C4-2B (cell line): ENCODE results near the gene POFUT2.

Experiments used
- H3K27ac ChIP-seq: fragments of 450-650 bp; 2 replicates; pipeline ENCODE4 v1.5.1; 2017
- ZFX ChIP-seq: fragments of 450-650 bp; IDR thresholded peaks from 2 replicates; pipeline ENCODE4 v1.6.1; 2017
- TF ChIP-seq, protein P1 (sequence below): fragments of 450-650 bp; conservative IDR thresholded peaks from 2 replicates; pipeline ENCODE4 v1.5.1; 2017; ENCODE audit warnings: mild to moderate bottlenecking

The POFUT2 gene

DNA sequence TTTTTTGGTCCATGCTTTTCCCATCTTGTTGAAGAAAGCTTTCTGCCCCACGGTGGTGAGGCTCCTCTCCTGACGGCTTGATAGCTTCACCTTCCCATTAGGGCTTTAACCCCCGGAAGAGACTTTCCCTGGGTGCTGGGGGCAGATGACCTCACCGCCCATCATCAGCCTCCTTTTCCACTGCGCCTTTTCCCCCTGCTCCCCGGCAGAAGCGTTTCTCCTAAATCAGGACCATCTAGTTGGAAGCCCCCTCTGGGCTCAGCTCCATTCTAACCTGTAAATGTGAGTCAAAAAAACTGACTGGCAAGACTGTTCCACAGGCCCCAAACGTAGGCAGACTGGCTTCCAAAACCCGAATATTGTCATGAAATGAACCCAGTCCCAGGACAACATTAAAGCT is 6.7 kb downstream of the POFUT2 start:
- no peak for TF ChIP-seq ZFX
- TF ChIP-seq, protein P1, sequence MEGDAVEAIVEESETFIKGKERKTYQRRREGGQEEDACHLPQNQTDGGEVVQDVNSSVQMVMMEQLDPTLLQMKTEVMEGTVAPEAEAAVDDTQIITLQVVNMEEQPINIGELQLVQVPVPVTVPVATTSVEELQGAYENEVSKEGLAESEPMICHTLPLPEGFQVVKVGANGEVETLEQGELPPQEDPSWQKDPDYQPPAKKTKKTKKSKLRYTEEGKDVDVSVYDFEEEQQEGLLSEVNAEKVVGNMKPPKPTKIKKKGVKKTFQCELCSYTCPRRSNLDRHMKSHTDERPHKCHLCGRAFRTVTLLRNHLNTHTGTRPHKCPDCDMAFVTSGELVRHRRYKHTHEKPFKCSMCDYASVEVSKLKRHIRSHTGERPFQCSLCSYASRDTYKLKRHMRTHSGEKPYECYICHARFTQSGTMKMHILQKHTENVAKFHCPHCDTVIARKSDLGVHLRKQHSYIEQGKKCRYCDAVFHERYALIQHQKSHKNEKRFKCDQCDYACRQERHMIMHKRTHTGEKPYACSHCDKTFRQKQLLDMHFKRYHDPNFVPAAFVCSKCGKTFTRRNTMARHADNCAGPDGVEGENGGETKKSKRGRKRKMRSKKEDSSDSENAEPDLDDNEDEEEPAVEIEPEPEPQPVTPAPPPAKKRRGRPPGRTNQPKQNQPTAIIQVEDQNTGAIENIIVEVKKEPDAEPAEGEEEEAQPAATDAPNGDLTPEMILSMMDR = no peak
- H3K27ac ChIP-seq = no peak overlapping the region

DNA sequence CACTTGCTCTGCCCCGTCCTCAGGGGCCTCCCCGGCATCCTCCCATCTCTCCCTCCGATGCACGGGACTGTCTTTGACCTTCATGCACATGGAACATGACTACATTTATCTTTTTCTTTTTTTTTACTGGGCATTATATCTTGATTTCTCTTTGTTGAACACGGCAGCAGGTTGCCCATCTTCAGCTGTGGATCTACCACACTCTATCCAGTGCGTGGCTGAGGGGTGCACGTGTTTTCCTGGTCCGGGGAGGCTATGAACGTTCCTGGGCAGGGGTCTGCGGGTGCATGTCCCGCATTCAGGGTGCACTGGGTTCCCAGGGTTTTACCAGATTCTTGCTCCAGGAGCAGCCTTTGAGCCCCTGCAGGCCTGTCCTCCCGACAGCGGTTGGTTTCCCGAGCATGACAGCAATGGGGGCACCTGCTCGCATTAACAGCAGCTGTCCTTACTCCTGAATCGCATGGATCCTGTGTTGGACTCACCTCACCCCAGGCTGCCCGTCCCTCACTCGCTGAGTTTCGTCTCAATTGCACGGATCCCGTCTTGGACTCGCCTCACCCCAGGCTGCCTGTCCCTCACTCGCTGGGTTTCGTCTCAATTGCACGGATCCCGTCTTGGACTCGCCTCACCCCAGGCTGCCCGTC is 7.4 kb downstream of the POFUT2 start:
- TF ChIP-seq, protein P1 = no peak
- TF ChIP-seq ZFX = no peak
- H3K27ac ChIP-seq = no peak overlapping the region

DNA sequence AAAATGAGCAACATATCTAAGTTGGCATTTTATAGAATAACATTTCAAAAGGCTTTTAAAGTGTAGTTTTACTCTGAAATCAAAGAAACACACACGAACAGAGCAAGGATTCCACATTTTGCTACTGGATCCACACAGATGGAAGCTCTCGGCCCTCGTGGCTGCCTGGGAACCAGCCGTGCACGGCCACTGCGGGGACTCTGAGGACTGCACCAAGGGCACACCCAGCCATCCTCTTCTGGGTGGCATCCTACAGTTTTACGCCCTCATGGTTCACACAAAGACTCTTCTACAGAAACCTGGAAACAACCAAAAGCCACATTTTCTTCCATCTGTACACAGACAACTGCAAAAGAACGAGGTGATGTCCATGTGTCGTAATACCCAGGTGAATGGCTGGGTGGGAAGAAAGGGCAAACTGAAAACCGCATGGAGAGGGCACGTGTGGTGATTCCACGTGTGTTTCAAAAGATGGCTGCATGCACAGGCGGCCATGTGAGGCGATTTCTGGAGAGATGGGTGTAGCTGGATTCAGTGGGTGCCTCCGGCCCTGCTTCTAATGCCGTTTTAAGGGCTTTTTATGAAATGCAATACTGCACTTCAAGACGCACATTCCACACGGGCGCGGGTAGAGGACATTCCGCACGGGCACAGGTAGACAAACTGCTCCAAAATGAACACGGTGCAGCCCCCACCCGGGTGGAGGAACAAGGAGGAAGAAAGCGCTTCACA is 8.1 kb downstream of the POFUT2 start:
- no peak overlapping the region for H3K27ac ChIP-seq
- TF ChIP-seq ZFX = no peak
- TF ChIP-seq, protein P1 = no peak

DNA sequence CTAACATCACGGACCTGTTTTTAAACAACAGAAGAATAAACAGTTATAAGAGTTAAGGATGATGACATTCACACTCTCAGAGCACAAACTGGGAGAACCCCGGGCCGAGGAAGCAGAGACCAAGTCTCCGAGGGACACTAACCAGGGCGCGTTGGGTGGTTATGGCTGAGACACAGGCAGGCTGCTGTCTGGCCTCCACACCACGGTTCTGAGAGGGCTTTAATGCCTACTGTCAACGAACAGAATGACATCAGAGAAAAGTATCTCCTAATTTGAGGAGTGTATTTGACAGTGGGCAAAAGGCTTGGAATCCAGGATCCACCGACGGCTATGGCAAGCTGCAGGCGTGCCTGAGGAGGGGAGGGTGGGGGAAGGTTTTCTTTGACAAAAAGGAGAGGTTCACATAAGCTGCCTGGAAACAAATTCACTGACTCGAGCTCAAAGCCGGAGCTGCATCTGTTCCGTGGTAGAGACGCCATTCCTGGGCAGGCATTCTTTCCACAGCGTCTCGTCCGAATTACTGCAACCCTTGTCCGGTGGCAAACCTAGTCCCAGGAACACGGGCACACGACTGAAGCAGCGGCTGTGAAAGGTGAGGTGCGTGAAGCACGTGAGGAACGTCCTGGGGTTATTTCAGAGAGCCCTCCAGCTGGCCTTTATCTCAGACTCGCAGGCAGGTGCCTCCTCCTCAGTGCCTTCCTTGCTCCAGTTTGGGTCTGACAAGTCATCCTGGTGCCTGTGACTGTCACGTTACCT is 9.4 kb downstream of the POFUT2 start:
- no peak overlapping the region for H3K27ac ChIP-seq
- TF ChIP-seq, protein P1 = no peak
- TF ChIP-seq ZFX = no peak

DNA sequence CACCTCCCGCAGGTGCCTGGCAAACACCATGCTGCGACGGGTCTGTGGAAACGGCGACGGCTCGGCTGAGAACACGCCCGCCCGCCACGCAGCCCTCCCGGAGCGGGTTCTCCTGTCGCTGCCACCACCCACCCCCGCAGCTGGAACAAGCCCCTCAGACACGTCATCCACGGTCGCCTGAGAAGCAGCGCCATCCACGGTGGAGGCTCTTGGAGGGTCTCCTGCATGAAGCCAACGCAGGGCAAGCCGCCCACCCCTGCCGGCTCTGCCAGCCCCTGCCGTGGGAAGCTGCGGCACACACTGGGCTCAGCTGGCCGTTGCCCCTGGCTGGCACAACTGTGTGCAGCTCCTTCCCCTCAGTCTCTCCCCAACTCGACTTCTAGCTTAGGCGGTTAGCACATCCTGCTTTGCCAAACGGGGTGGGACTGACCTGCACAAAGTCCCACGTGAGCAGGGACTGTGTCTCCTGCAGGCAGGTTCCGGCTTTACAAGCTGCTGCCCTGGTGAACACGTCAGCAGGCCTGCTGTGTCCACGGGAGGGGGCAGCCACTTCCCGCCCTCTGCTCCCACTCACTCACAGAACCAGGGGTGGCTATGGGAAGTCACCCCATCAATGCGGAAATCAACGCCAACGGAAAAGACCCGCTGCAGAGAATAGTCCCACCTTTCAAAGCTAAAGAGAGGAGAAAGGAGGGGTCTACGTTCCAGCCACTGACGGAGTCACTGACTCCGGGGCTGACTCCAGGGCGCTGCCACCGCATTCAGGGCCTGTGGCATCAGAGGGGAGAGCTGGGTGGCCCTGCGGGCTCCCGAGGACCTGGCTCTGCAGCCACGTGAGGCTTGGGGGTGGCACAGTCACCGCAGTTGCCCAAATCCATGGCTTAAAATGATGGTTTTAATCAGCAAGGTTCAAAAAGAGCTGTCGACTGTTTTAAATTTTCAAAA is 10.3 kb downstream of the POFUT2 start:
- TF ChIP-seq, protein P1 = no peak
- no peak for TF ChIP-seq ZFX
- no peak overlapping the region for H3K27ac ChIP-seq

DNA sequence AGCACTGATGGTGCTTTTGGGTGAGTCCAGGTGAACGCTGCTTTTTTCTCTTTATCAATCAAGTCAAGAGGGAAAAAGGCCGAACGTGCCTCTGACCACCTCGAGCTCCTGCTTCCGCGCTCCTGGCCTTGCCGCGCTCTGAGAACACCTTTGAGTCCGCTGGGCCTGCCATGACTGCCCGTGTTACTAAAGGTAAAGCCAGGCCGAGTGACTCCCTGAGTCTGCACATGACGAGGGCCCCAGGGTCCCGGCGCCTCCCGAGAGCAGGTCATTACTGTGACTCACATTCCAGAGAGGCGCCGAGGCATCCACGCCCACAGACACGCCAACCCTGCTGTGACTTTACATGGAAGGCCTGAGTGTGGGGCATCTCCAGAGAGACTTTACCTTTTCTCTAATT is 11.1 kb downstream of the POFUT2 start:
- no peak overlapping the region for H3K27ac ChIP-seq
- TF ChIP-seq ZFX = no peak
- TF ChIP-seq, protein P1 = no peak
